Panc1 (cell line): ENCODE measurements around the gene SLIT3.

Experiments used
- CTCF ChIP-seq: fragments of 450-650 bp; IDR thresholded peaks from 2 replicates; pipeline ENCODE4 v1.5.1; 2017; ENCODE audit warnings: mild to moderate bottlenecking
- SIN3A ChIP-seq: IDR thresholded peaks from 2 replicates; pipeline ENCODE4 v1.6.1; 2012; ENCODE audit warnings: low read depth, mild to moderate bottlenecking, low read length, moderate library complexity, borderline replicate concordance; ENCODE audit not compliant: insufficient read depth
- TF ChIP-seq, protein P1 (sequence below), 2 experiments: IDR thresholded peaks; 2 replicates each; pipeline ENCODE4 v1.6.1; 2011 to 2012; ENCODE audit warnings: low read depth in 2 of 2, control low read depth in 1 of 2, low read length in 1 of 2, mild to moderate bottlenecking in 1 of 2, moderate library complexity in 1 of 2; ENCODE audit not compliant: insufficient read depth in 1 of 2

DNA sequence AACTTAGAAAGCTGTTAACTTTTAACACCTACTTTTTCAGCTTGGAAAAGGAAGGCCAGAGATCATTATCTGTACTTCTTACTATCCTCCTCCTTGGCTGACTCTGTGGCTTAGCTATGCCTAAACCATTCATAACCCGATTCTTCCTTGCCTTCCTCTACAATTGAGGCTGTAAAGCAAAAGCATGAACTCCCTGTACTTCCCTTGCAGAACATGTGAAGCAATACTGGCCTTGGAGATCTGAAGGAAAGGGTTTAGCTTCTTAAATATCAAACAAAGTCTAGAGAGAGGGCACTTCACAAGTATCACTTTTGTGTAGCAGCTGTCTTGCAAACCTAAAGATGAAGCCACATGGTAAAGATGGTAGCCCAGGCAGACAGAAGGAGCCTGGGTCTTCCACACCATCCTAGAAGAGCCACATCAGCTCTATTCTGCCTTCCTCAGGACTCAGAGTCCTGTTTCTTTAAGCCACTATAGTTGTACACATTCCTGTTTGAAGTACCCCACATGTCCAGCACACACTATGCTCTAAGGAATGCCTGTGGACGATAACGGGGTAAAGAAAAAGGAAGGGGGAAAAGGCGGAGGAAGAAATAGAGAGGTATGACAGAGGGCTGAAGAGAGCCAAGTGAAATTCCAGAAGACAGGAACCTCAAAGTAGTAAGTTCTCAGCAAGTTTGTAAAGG, 169.2 kb downstream of the SLIT3 start:
- TF ChIP-seq CTCF (no peak), SIN3A (no peak)
- TF ChIP-seq, protein P1, sequence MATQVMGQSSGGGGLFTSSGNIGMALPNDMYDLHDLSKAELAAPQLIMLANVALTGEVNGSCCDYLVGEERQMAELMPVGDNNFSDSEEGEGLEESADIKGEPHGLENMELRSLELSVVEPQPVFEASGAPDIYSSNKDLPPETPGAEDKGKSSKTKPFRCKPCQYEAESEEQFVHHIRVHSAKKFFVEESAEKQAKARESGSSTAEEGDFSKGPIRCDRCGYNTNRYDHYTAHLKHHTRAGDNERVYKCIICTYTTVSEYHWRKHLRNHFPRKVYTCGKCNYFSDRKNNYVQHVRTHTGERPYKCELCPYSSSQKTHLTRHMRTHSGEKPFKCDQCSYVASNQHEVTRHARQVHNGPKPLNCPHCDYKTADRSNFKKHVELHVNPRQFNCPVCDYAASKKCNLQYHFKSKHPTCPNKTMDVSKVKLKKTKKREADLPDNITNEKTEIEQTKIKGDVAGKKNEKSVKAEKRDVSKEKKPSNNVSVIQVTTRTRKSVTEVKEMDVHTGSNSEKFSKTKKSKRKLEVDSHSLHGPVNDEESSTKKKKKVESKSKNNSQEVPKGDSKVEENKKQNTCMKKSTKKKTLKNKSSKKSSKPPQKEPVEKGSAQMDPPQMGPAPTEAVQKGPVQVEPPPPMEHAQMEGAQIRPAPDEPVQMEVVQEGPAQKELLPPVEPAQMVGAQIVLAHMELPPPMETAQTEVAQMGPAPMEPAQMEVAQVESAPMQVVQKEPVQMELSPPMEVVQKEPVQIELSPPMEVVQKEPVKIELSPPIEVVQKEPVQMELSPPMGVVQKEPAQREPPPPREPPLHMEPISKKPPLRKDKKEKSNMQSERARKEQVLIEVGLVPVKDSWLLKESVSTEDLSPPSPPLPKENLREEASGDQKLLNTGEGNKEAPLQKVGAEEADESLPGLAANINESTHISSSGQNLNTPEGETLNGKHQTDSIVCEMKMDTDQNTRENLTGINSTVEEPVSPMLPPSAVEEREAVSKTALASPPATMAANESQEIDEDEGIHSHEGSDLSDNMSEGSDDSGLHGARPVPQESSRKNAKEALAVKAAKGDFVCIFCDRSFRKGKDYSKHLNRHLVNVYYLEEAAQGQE (IDR thresholded peaks at IDR 0.05; ENCODE audit: insufficient read depth in 1 of 2, low read depth in 2 of 2, low read length in 1 of 2) = no peak
